ENCODE data around the gene MAD1L1.
"Not testable (repeated sequence)": the region's sequence is repeated elsewhere in the genome, so short reads cannot be mapped to it uniquely, and the experiment has no call there.

MAD1L1 gene

GRCh38 chr7:1979591-1980560, 252.9 kb downstream of the MAD1L1 start:
- DNase-seq, result peak; percentile 25

- DNase-seq, result peak; percentile 6
Observed at GRCh38 chr7:1978656-1979590, 253.8 kb downstream of the MAD1L1 start.

- peak; percentile 20 for DNase-seq
Observed at GRCh38 chr7:1977876-1978441, 254.8 kb downstream of the MAD1L1 start.

DNA sequence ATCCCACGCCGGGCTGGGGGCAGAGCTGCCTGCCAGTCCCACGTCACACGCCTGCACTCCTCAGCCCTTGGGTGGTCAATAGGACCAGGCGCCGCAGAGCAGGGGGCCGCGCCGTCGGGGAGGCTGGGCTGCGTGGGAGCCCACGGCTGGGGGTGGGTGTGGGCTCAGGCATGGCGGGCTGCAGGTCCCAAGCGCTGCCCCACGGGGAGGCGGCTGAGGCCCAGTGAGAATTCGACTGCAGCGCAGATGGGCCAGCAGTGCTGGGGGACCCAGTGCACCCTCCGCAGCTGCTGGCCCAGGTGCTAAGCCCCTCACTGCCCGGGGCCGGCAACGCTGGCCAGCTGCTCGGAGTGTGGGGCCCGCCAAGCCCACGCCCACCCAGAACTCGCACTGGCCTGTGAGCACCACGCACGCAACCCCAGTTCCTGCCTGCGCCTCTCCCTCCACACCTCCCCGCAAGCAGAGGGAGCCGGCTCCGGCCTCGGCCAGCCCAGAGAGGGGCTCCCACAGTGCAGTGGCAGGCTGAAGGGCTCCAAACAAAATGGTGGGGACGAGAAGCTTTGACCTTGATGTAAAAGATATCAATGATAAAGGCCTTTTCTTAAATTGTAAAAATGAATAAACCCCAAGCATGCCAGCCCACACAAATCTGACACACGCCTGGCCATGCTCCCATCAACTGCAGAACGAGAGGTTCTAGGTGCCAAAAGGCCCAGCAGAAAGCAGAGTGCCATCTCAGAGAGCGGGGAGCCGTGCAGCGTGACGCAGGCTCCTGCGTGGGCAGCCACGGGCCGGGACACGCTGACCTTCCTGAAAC, 255.5 kb downstream of the MAD1L1 start:
- DNase-seq, result peak; percentile 10

GRCh38 chr7:1976521-1976920, 256.2 kb downstream of the MAD1L1 start:
- peak; percentile 17 for DNase-seq

DNA sequence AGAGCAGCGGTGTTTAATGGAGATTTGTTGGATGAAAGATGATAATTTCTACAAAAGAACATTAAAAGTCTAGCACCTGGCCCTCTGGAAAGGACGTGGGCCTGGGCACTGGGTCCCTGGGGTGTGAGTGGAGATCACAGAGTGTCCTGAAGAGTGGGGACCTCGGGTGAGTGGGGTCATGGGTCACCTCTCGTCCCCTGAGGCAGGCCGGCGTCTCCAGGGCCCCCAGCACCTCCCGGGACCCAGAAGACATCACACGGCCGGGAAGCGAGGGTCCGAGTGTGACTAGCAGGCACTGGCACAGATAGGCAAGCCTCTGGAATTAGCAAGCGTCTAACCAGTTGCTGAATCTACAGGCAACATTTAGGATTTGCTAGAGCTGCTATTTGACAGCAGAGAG, 257.2 kb downstream of the MAD1L1 start:
- DNase-seq, result peak; percentile 6

DNA sequence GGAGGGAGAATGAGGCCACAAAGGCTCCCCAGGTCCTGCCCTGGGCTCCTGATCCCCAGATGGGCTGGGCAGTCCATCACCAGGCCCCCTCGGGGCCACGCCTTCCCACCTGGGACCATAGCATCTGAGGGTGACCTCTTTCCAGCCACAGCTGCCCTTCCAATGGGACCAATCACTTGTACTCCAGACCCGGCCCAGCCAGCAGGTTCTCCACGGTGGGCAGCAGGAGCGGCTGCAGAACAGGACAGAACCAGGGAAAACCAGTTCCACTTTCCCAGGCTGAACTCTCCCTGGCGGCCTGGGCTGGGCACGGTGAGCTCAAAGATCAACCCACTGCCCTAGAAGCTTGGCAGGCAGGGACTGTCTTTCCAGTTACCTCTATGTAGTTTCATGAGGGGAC, 257.6 kb downstream of the MAD1L1 start:
- peak; percentile 20 for DNase-seq

DNA sequence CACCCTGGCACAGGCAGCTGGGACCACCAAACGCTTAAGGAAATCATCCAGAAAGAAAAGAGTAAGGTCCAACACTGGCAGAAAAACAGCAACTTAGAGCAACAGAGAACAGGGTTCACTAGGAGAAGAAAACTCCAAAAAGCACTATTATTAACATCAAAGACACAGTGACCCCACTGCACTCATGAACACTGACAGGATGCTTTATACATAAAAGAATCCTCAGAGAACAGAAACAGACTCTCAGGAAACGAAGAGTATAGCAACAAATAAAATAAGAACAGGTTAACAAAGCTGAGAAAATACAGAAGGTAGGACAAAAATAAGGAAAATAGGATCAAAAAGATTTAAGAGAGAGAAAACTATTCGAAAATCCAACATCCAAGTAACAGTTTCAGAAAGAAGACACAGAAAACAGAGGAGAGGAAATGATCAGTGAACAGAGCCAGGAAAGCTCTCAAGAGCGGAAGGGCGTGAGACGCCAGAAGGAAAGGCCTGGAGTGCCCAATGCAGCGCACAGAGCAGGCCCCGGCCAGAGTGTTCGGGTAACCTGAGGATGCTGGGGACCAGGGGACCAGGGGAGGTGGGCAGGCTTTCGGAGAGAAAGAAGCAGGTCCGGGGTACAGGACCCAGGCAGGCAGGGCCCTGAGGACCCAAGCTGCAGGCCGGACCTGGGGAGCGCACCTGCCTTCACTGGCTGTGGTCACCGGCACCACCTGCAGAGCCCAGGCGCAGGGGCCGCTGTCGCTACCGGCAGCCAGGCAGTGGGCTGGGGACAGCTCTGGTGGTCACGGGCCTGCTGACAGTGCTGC, 258.2 kb downstream of the MAD1L1 start:
- DNase-seq, result peak; percentile 14

GRCh38 chr7:1973321-1974251, 259.2 kb downstream of the MAD1L1 start:
- DNase-seq, result peak; percentile 18

GRCh38 chr7:1972744-1973143, 260.0 kb downstream of the MAD1L1 start:
- DNase-seq, result peak; percentile 3

DNA sequence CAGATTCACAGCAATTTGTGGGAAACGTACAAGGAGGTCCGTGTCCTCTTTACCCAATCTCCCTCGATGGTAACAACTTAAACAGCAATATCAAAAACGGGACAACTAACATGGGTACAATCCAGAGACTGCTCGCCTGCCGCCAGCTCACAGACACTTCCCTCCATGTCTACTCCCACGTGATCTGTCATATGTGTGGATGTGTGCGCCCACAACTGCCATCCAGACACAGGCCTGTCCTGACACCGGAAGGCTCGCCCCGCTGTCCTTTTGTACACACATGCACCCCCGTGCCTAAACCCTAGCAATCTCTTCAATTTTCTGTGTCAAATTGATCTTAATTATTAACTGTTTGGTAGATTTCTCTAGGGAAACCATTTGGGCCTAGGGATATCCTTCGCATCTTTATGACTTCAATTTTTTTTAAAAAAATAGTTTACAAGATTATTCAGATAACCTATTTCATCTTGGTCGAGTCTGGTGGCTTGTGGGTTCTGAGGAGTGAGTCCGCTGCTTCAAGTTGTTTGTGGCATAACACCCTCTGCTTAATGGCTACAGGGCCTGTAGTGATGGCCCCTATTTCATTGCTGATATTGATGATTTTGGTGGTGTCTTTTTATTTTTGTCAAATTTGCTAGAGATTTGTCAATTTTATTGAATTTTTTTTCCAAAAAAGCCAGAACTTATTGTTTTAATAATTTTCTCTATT, 260.6 kb downstream of the MAD1L1 start:
- no peak for DNase-seq

DNA sequence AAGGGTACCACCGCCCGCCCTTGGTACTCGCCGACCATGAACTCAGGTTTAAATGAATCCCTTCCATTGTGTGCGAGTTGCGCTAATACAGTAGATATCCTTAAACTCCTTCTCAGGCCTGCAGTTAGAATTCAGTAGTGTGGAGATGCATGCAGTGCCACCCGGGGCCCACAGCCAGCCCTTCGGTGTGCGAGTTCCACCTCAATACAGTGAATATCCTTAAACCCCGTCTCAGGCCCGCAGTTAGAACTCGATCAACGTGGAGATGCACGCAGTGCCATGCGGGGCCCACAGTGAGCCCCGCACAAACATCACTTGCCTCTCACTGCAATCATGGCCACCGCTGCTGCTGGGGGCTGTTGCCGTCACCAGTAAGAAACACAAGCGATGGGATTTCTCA, 261.9 kb downstream of the MAD1L1 start:
- peak; percentile 21 for DNase-seq

DNA sequence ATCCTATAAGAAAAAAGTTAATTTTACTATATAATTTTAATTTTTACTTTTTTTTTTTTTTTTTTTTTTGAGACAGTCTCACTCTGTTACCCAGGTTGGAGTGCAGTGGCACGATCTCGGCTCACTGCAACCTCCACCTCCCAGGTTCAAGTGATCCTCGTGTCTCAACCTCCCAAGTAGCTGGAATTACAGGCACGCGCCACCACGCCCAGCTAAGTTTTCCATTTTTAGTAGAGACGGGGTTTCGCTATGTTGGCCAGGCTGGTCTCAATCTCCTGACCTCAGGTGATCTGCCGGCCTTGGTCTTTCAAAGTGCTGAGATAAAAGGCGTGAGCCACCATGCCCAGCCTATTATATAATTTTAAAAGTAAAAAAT, 262.5 kb downstream of the MAD1L1 start:
- not testable (repeated sequence) for DNase-seq

- peak; percentile 13 for DNase-seq
Observed at GRCh38 chr7:1969459-1970284, 263.1 kb downstream of the MAD1L1 start.

- DNase-seq, result no peak
Observed at GRCh38 chr7:1968397-1969111, 264.2 kb downstream of the MAD1L1 start.

- DNase-seq, result no peak
Observed at GRCh38 chr7:1967512-1968396, 265.0 kb downstream of the MAD1L1 start.

Data from left hindlimb (tissue), 1 donor.